ENCODE results near the gene MALRD1. TPM values are rescaled to one million over a fixed set of nuclear protein-coding genes. Genes with fewer than 3 reads are reported as not detected.

The MALRD1 gene
- total and polyA plus RNA-seq, 2 donors from 2014 or later, result 2.0 to 2.4 TPM

GRCh38 chr10:19541299-19541698 lies 492.7 kb downstream of the MALRD1 start:
- Histone ChIP-seq H3K9ac (ENCODE audit: low read length in 3 of 3) (no peak overlapping the region), H3K27ac (ENCODE audit: low read depth in 2 of 2, low read length in 2 of 2) (no peak overlapping the region), H3K27me3 (ENCODE audit: control insufficient read depth, insufficient read depth, low read length) (no peaks in the 10 kb centered on the region), H3K9me3 (ENCODE audit: control insufficient read depth in 2 of 3, insufficient read depth in 1 of 3, low read length in 3 of 3) (no peaks in the 10 kb centered on the region), H3K4me3 (ENCODE audit: low read length in 3 of 3) (no peak overlapping the region), H3K36me3 (ENCODE audit: control insufficient read depth in 2 of 3, insufficient read depth in 3 of 3, low read length in 3 of 3) (no peaks in the 10 kb centered on the region), H3K4me1 (ENCODE audit: control insufficient read depth in 2 of 3, insufficient read depth in 2 of 3, low read depth in 1 of 3, low read length in 3 of 3) (no peaks in the 10 kb centered on the region)
- intact Hi-C loops (cut with DNase I), result no loop called here
- FAIRE-seq (no peak), DNase-seq (no peak)
- no peak for TF ChIP-seq CTCF (IDR thresholded peaks at IDR 0.05; ENCODE audit: borderline replicate concordance, extremely low read depth, insufficient read depth)

- no peak for TF ChIP-seq CTCF (IDR thresholded peaks at IDR 0.05; ENCODE audit: borderline replicate concordance, extremely low read depth, insufficient read depth)
- no peak for FAIRE-seq
- intact Hi-C loops (cut with DNase I), result no loop called here
Measured at GRCh38 chr10:19546224-19546623, 497.6 kb downstream of the MALRD1 start.

GRCh38 chr10:19549503-19549902 lies 500.9 kb downstream of the MALRD1 start:
- Histone ChIP-seq H3K36me3 (ENCODE audit: control insufficient read depth in 2 of 3, insufficient read depth in 3 of 3, low read length in 3 of 3) (no peaks in the 10 kb centered on the region), H3K27ac (ENCODE audit: low read depth in 2 of 2, low read length in 2 of 2) (no peak overlapping the region), H3K4me1 (ENCODE audit: control insufficient read depth in 2 of 3, insufficient read depth in 2 of 3, low read depth in 1 of 3, low read length in 3 of 3) (no peaks in the 10 kb centered on the region), H3K27me3 (ENCODE audit: control insufficient read depth, insufficient read depth, low read length) (no peaks in the 10 kb centered on the region), H3K9me3 (ENCODE audit: control insufficient read depth in 2 of 3, insufficient read depth in 1 of 3, low read length in 3 of 3) (no peaks in the 10 kb centered on the region), H3K9ac (ENCODE audit: low read length in 3 of 3) (no peak overlapping the region), H3K4me3 (ENCODE audit: low read length in 3 of 3) (no peak overlapping the region)
- intact Hi-C loops (cut with DNase I), result no loop called here
- no peak for TF ChIP-seq CTCF (IDR thresholded peaks at IDR 0.05; ENCODE audit: borderline replicate concordance, extremely low read depth, insufficient read depth)
- no peak for FAIRE-seq
- DNase-seq, result no peak

More at GRCh38 chr10:19546224-19546623, 497.6 kb downstream of the MALRD1 start:
- no peak for DNase-seq
- Histone ChIP-seq H3K4me1 (ENCODE audit: control insufficient read depth in 2 of 3, insufficient read depth in 2 of 3, low read depth in 1 of 3, low read length in 3 of 3) (no peaks in the 10 kb centered on the region), H3K4me3 (ENCODE audit: low read length in 3 of 3) (no peak overlapping the region), H3K27me3 (ENCODE audit: control insufficient read depth, insufficient read depth, low read length) (no peaks in the 10 kb centered on the region), H3K9ac (ENCODE audit: low read length in 3 of 3) (no peak overlapping the region), H3K36me3 (ENCODE audit: control insufficient read depth in 2 of 3, insufficient read depth in 3 of 3, low read length in 3 of 3) (no peaks in the 10 kb centered on the region), H3K9me3 (ENCODE audit: control insufficient read depth in 2 of 3, insufficient read depth in 1 of 3, low read length in 3 of 3) (no peaks in the 10 kb centered on the region), H3K27ac (ENCODE audit: low read depth in 2 of 2, low read length in 2 of 2) (no peak overlapping the region)

- no peaks in the 10 kb centered on the region for H3K4me1 ChIP-seq (ENCODE audit: control insufficient read depth in 2 of 3, insufficient read depth in 2 of 3, low read depth in 1 of 3, low read length in 3 of 3)
- FAIRE-seq, result no peak
- no peaks in the 10 kb centered on the region for H3K27me3 ChIP-seq (ENCODE audit: control insufficient read depth, insufficient read depth, low read length)
- intact Hi-C loops (cut with DNase I), result no loop called here
- no peak for DNase-seq
- no peak overlapping the region for H3K27ac ChIP-seq (ENCODE audit: low read depth in 2 of 2, low read length in 2 of 2)
- no peak overlapping the region for H3K4me3 ChIP-seq (ENCODE audit: low read length in 3 of 3)
- no peaks in the 10 kb centered on the region for H3K36me3 ChIP-seq (ENCODE audit: control insufficient read depth in 2 of 3, insufficient read depth in 3 of 3, low read length in 3 of 3)
- no peak overlapping the region for H3K9ac ChIP-seq (ENCODE audit: low read length in 3 of 3)
- H3K9me3 ChIP-seq (ENCODE audit: control insufficient read depth in 2 of 3, insufficient read depth in 1 of 3, low read length in 3 of 3), result no peaks in the 10 kb centered on the region
- no peak for TF ChIP-seq CTCF (IDR thresholded peaks at IDR 0.05; ENCODE audit: borderline replicate concordance, extremely low read depth, insufficient read depth)
Measured at GRCh38 chr10:19556666-19557065, 508.1 kb downstream of the MALRD1 start.

Data from kidney (tissue), 14 donors.